ENCODE measurements around the gene ZSCAN18.

- TF ChIP-seq, protein P1, sequence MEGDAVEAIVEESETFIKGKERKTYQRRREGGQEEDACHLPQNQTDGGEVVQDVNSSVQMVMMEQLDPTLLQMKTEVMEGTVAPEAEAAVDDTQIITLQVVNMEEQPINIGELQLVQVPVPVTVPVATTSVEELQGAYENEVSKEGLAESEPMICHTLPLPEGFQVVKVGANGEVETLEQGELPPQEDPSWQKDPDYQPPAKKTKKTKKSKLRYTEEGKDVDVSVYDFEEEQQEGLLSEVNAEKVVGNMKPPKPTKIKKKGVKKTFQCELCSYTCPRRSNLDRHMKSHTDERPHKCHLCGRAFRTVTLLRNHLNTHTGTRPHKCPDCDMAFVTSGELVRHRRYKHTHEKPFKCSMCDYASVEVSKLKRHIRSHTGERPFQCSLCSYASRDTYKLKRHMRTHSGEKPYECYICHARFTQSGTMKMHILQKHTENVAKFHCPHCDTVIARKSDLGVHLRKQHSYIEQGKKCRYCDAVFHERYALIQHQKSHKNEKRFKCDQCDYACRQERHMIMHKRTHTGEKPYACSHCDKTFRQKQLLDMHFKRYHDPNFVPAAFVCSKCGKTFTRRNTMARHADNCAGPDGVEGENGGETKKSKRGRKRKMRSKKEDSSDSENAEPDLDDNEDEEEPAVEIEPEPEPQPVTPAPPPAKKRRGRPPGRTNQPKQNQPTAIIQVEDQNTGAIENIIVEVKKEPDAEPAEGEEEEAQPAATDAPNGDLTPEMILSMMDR (IDR thresholded peaks at IDR 0.05), result no peak
- no peak for TF ChIP-seq POLR2A (IDR thresholded peaks at IDR 0.05)
- TF ChIP-seq EP300 (IDR thresholded peaks at IDR 0.05), result no peak
Observed at GRCh38 chr19:58059671-58060078, 38.4 kb downstream of the ZSCAN18 start.
